GM10847 (cell line): Measurements from ENCODE around the gene CD86.

Source experiments
- POLR2A ChIP-seq: IDR thresholded peaks from 2 replicates; pipeline ENCODE4 v1.6.1; 2011; ENCODE audit not compliant: insufficient read length; ENCODE audit errors: extremely low read depth

The CD86 gene, protein sequence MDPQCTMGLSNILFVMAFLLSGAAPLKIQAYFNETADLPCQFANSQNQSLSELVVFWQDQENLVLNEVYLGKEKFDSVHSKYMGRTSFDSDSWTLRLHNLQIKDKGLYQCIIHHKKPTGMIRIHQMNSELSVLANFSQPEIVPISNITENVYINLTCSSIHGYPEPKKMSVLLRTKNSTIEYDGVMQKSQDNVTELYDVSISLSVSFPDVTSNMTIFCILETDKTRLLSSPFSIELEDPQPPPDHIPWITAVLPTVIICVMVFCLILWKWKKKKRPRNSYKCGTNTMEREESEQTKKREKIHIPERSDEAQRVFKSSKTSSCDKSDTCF

DNA sequence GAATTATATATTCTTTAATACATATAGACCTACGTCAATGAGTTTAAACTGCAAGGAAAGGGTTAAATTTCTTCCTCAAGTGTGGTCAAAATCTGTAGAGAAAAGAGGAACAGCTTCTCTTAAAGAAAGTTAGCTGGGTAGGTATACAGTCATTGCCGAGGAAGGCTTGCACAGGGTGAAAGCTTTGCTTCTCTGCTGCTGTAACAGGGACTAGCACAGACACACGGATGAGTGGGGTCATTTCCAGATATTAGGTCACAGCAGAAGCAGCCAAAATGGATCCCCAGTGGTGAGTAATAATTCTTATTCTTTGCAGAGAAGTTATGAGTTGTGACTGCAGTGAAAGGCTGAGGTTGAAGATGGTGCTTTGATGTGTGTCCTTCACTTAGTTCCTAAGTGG is at the start of gene CD86:
TSS of gene CD86 (plus strand) at position 148 of the 400 bp plus-strand sequence. CDS start at position 276, 128 bp downstream.
- TF ChIP-seq POLR2A, result no peak

DNA sequence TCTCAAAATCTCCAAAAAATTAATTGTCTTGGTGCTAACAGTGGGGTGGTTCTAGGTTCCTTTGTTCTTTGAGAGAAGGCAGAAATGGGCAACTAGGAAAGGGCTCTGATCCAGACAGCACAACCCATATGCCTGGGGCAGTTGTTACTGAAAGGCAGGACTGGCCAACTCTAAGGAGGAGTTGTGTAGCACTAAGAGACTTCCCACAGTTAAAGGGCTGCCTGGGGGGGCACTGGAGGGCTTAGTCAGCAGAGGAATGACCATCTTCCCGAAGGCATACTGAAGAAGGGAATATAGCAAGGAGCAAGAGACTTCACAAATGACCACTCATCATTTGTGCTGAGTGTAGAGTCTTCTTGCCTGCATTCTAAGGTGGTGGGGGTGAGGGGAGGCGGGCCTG is 48.9 kb upstream of the CD86 start:
- no peak for TF ChIP-seq POLR2A

DNA sequence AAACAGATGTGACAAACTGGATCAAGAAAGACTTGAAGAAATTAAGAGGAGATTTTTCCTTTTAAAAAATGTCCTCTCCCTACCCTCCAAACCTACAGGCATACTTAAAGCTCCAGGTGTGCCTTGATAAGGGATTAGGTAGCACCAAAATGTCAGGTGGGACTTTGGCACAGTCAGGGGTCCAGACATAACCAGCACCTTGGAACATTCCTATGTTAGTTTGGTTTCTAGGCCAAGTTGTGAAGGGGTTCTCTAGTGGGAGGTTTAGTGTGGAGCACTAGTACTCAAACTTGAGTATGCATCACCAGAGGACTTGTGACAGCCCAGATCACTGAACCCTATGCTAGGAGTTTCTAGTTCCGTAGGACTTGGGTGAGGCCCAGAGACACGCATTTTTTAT is 47.0 kb upstream of the CD86 start:
- TF ChIP-seq POLR2A, result no peak

DNA sequence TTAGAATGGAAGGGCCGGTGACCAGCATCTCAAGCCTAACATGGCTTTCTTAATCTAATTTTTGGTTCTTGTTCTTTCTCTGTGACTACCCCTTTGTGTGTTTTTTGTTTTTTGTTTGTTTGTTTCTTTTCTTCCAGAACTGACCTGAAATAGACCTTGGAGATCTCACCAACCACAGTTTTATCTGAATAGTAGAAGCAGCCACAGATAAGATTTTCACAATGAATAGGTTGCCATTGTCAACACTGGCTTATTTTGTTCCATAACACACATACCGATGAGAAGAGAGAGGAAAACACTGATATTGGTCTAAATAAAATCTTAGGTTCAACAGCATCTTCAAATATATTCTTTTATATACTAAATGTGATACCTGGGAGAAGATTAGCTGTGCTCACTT is 44.7 kb upstream of the CD86 start:
- no peak for TF ChIP-seq POLR2A

DNA sequence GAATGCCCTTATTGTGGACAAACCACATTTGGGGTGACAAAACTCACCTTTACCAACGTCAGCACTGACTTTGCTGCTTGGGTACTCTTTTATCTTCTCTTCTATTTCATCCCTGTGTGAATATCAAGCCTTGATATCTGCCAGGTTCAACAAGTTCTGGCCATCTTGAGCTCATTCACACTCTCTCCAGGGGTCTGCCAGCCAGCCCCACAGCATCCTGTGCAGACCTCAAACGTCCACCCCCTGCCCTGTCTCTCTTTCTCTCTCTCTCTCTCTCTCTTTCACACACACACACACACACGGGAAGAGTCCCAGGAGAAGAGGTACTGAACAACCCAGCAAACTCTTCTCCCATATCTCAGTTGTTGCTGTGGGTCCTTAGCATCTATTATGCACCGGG is 43.8 kb upstream of the CD86 start:
- no peak for TF ChIP-seq POLR2A

DNA sequence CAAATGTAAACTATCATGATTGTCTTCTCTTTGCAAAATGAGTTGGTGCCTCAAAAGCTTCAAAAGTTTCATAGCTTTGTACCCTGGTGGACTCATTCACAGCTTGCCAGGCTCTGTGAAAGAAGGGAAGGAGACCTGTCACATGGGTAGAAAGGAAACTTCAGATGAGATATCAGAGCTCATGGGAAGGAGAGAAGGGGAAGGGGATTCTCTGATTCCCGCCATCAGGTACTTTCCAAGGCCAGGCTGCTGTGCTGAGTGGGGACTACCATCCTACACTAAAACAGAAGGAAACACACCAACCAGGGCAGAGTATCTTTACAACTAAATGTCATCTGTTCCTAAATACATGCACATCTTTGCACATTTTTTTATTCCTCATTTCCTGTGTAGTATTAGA is 42.3 kb upstream of the CD86 start:
- TF ChIP-seq POLR2A, result no peak

DNA sequence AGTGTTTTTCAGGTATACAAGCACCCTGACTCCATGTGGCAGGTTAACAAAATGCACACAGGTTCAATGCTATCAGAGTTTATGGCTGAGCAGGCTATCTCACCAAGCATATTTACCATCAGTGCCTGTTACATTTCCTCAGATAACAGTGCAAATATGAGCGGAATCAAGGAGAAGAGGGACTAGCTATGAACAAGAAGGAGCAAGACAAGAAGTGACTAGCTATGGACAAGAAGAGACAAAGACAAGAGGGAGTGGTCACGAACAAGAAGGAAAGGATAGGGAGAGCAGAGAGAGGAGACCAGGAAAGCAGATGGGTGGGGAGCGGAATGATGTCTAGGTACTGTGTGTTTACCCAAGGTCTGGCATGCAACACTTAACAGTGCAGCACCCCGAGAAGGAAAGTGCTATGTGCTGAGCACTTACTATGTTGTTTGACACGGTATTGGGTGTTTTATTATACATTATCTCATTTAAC is 41.7 kb upstream of the CD86 start:
- TF ChIP-seq POLR2A, result no peak

DNA sequence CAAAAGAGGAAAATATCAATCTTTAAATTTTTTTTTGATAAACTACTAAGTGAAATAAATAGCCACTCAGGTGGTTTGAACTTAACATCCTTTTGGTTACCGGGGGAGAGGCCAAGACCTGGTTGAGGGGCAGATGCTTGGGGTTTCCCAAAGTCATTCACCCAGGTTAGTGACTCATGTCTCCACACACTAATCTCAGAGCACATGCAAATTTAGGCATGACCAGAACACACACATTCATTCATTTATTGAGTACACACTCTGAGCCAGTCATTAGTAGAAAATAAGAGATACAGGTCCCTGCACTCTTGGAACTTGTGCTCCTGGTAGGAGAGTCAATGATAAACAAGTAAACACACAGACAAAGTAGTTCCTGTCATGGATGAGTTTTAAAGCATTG is 40.4 kb upstream of the CD86 start:
- no peak for TF ChIP-seq POLR2A

DNA sequence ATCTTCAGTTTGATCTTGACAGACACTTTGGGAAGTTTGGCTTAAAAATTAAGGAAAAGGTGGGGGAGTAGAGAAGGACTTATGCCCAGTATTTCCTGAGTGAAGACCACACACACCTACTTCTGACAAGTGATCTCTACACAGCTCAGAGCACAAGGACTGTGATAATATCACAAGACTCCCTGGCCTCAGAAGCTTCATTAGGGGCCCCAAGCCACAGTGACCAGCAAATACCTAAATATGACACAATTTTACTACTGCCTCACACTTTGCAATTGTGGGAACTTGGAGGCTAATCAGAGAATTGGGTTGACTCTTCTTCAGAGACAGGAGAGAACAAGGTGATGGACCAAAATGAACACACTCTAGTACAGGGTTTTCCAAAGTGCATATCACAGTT is 35.7 kb upstream of the CD86 start:
- no peak for TF ChIP-seq POLR2A

DNA sequence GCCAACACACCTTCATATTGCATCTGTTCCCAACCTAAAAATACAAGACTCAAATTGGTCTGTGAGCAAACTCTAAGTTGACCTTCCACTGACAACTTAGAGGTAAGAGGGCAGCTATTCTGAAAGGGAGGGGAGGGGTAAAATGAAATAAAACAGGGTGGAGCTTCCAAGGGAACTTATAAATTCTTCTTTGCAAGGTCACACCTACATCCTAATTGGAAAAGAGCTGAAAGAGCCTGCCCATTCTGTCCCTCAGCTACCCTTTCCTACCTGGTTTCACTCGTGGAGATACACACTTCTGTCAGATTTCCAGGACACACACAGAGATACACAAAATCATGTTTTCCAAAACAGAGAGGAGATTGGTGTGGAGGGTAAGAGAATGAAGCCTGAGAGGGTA is 34.1 kb upstream of the CD86 start:
- no peak for TF ChIP-seq POLR2A

DNA sequence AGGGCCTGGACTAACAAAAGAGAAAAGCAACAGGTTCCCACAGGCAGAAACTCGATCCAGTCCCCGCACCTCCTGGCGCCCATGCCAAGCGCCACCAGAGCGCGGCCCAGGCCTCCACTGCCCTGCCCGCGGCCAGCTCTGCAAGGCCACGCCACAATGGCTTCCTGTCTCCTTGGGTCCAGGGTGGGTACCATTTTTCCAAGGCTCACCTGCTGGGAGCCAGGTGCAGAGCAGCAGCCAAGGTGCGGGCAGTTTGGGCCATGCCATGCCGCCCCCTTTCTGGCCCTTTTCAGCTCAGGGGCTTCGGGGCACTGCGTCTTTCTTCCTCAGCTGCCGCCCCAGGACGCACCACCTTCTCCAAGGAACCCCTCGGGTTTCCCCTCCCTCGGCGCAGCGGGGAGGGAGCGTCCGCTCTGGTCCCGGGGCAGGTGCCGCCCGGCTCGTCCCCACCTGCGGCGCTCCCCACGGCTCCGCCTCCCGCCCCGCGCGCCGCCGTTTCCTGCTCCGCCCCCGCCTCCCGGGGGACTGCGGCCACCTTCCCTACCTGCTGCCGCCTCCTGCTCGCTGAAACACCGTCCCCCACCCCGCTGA is 33.3 kb upstream of the CD86 start, which contains the start of gene ILDR1:
TSS of gene ILDR1 (minus strand) at position 437 of the 591 bp plus-strand sequence. CDS start at position 267, 170 bp downstream.
- no peak for TF ChIP-seq POLR2A

DNA sequence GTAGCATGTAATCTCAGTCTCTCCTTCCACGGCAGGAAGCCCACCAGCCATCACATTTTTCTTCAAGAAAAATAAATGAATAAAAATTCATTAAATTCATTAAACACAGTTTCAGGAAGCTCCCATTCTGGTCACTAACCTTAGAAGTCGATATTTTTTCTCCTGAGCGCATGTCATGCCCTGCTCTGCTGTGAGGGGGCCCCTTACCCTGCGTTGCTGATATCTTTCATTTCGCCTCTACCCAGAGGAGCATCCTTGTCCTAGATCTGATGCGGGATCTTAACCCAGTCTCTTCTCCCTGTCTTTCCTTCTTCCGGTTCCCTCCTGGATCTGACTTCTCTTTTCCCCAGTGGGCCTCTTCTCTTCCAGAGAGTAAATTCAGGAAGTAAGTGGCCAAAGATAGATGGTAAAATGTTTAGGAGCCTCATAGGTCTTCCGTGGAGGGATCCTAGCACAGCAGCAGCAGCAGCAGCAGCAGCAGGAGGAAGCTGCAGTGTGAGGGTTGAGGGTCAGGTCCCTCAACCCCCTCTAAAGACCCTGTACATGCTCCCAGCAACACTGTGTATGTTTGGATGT is 31.7 kb upstream of the CD86 start:
- no peak for TF ChIP-seq POLR2A

DNA sequence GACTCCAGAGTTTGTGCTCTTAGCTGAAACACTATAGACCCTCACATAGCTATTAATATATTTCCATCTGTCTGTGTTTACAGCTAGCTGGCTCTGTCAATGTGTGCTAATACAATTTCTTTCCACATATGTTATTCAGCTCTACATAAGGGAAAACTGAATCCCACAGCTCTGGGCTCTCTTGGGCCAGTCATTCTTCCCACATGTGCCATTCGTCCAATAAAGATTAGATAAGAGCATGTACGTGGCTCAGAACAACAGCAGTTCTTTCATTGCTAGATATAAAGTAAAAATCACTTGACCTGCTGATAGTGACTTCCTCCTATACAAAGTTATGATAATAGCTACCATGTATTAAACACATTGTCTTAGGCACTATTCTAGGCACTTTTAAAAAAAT is 30.4 kb upstream of the CD86 start:
- no peak for TF ChIP-seq POLR2A

DNA sequence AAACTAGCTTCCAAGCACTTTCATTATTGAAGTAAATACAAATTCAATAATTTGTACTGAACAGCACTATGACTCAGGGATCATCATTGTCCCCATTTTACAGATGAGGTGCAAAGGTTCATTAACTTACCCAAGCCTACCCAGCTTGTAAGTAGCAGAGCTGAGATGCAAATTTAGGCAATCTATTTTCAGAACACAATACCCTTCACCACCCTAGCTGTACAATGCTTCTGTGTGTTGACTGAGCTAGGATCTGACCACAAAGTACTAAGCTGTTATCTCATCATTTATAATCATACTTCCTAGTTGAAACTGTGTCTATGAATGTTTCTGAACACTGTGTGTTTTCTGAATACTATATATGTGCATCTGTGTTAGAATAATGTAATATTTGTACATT is 29.9 kb upstream of the CD86 start:
- no peak for TF ChIP-seq POLR2A

DNA sequence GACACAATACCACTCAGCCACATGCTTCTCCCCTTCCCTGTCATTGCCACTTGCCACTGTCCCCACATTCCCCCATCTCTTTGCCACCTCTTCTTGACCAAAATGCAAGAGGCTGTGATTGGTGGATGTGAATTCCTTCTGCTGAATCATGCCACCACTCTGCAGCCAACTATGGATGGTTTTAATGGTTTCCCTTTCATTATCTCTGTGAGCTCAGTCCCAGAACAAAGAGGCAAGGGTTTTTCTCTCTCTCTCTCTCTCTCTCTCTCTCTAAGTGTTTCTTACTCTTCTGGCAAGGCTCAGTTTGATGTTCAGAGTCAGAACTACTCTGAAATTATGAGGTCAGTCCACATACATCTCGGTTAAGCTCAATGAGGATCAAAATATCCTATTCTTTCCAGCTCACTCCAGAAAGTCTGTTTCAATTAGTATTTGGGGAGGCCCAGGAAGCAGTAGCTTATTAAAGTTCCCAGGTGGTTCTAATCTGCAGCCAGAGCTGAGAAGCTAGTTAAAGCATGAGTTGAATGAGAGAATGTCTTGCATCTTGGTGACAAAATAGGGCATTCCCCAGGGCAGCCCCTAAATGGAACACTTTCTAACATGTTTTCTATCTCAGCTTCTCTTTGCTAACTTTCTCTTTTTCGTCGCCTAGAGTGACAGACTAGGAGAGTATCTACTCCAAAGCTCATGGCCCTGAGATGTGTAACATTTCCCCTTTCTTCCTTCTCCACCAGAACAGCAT is 24.6 kb upstream of the CD86 start:
- TF ChIP-seq POLR2A, result no peak

DNA sequence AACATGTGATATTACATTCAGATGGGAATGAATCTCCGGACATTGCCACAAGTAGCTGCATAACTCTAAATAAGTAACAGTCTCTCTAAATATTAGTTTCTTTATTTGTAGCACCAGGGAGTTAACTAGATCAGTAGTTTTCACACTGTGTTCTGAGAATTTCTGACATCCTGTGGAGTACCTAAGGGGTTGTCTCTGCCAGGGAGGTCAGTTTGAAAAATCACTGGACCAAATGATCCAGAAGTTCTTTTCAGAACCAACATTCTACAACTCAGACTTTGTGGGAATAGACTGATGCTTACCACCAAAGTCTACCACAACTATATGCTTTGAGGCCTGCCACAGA is 24.1 kb upstream of the CD86 start:
- TF ChIP-seq POLR2A, result no peak
